ENCODE data around the gene MAP2K6.

- TF ChIP-seq POLR2A (IDR thresholded peaks at IDR 0.05) (no peak), CTCF (IDR thresholded peaks at IDR 0.05) (no peak)
These were observed 6.7 kb upstream of the MAP2K6 start for GRCh38 chr17:69407759-69408158.

All from Peyer's patch (tissue), 4 donors.